WTC11 (cell line): ENCODE data around the gene OR51S1.

Experiments
- CTCF ChIP-seq: fragments of 200-600 bp; IDR thresholded peaks from 2 replicates; pipeline ENCODE4 v1.8.0; 2022; ENCODE audit warnings: antibody characterized with exemption
- E2F1 ChIP-seq: sonication (generic); formaldehyde crosslinking; IDR thresholded peaks from 2 replicates; pipeline ENCODE4 v1.8.0; 2022; ENCODE audit warnings: mild to moderate bottlenecking, missing genetic modification reagents
- ELF4 ChIP-seq: sonication (generic); formaldehyde crosslinking; IDR thresholded peaks from 2 replicates; pipeline ENCODE4 v1.8.1; 2022; ENCODE audit warnings: low read depth, mild to moderate bottlenecking, moderate library complexity, missing genetic modification reagents
- ESRRA ChIP-seq: sonication (generic); formaldehyde crosslinking; IDR thresholded peaks from 2 replicates; pipeline ENCODE4 v1.8.1; 2022; ENCODE audit warnings: mild to moderate bottlenecking, missing genetic modification reagents, borderline replicate concordance
- FOXJ3 ChIP-seq: sonication (generic); formaldehyde crosslinking; IDR thresholded peaks from 2 replicates; pipeline ENCODE4 v1.9.0; 2021; ENCODE audit warnings: missing genetic modification reagents, mild to moderate bottlenecking, borderline replicate concordance
- MYBL2 ChIP-seq: sonication (generic); formaldehyde crosslinking; IDR thresholded peaks from 2 replicates; pipeline ENCODE4 v1.8.1; 2023; ENCODE audit warnings: mild to moderate bottlenecking, moderate library complexity, missing genetic modification reagents
- TCF7 ChIP-seq: sonication (generic); formaldehyde crosslinking; IDR thresholded peaks from 2 replicates; pipeline ENCODE4 v1.8.0; 2022; ENCODE audit warnings: mild to moderate bottlenecking, low read depth, missing genetic modification reagents, moderate library complexity
- ZNF138 ChIP-seq: sonication (generic); formaldehyde crosslinking; conservative IDR thresholded peaks from 2 replicates; pipeline ENCODE4 v1.8.1; 2022; ENCODE audit warnings: mild to moderate bottlenecking, moderate library complexity, missing genetic modification reagents
- TF ChIP-seq, protein P1 (sequence below): sonication (generic); formaldehyde crosslinking; IDR thresholded peaks from 2 replicates; pipeline ENCODE4 v1.8.0; 2022; ENCODE audit warnings: mild to moderate bottlenecking, missing genetic modification reagents
- TF ChIP-seq, protein P2 (sequence below): sonication (generic); formaldehyde crosslinking; IDR thresholded peaks from 2 replicates; pipeline ENCODE4 v1.8.0; 2022; ENCODE audit warnings: mild to moderate bottlenecking, missing genetic modification reagents
- TF ChIP-seq, protein P3 (sequence below): fragments of 250-450 bp; sonication (Bioruptor Pico); IDR thresholded peaks from 2 replicates; pipeline ENCODE4 v2.1.2; 2022; ENCODE audit warnings: mild to moderate bottlenecking, moderate library complexity
- TF ChIP-seq, protein P4 (sequence below): sonication (generic); formaldehyde crosslinking; IDR thresholded peaks from 2 replicates; pipeline ENCODE4 v1.8.0; 2023; ENCODE audit warnings: missing genetic modification reagents

- no peak for TF ChIP-seq CTCF
- TF ChIP-seq, protein P1, sequence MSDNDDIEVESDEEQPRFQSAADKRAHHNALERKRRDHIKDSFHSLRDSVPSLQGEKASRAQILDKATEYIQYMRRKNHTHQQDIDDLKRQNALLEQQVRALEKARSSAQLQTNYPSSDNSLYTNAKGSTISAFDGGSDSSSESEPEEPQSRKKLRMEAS (CRISPR knock-in tag) = no peak
- no peak for TF ChIP-seq FOXJ3 (CRISPR knock-in tag)
- no peak for TF ChIP-seq TCF7
- no peak for TF ChIP-seq ZNF138 (CRISPR knock-in tag)
- TF ChIP-seq E2F1 (CRISPR knock-in tag) = no peak
- TF ChIP-seq ELF4 (CRISPR knock-in tag) = no peak
- TF ChIP-seq, protein P2, sequence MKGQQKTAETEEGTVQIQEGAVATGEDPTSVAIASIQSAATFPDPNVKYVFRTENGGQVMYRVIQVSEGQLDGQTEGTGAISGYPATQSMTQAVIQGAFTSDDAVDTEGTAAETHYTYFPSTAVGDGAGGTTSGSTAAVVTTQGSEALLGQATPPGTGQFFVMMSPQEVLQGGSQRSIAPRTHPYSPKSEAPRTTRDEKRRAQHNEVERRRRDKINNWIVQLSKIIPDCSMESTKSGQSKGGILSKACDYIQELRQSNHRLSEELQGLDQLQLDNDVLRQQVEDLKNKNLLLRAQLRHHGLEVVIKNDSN (CRISPR knock-in tag) = no peak
- TF ChIP-seq, protein P3, sequence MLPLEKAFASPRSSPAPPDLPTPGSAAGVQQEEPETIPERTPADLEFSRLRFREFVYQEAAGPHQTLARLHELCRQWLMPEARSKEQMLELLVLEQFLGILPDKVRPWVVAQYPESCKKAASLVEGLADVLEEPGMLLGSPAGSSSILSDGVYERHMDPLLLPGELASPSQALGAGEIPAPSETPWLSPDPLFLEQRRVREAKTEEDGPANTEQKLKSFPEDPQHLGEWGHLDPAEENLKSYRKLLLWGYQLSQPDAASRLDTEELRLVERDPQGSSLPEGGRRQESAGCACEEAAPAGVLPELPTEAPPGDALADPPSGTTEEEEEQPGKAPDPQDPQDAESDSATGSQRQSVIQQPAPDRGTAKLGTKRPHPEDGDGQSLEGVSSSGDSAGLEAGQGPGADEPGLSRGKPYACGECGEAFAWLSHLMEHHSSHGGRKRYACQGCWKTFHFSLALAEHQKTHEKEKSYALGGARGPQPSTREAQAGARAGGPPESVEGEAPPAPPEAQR (CRISPR knock-in tag) = no peak
- TF ChIP-seq, protein P4, sequence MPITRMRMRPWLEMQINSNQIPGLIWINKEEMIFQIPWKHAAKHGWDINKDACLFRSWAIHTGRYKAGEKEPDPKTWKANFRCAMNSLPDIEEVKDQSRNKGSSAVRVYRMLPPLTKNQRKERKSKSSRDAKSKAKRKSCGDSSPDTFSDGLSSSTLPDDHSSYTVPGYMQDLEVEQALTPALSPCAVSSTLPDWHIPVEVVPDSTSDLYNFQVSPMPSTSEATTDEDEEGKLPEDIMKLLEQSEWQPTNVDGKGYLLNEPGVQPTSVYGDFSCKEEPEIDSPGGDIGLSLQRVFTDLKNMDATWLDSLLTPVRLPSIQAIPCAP (CRISPR knock-in tag) = no peak
- no peak for TF ChIP-seq ESRRA (CRISPR knock-in tag)
- TF ChIP-seq MYBL2 (CRISPR knock-in tag) = no peak
These were observed 40.5 kb downstream of the OR51S1 start for GRCh38 chr11:4808476-4808875.
